GM06990 (cell line): ENCODE results near the gene BTK.

Experiments used
- DNase-seq: peaks from one replicate; pipeline ENCODE4 v3.0.0-alpha.2; 2011; ENCODE audit not compliant: insufficient read length; ENCODE audit errors: extremely low read depth
- H3K27me3 ChIP-seq: replicated peaks from 2 replicates; pipeline ENCODE4 v1.6.0; 2011; ENCODE audit warnings: low read length; ENCODE audit not compliant: control insufficient read depth, insufficient read depth
- H3K36me3 ChIP-seq: 2 replicates; pipeline ENCODE4 v1.5.1; 2011; ENCODE audit warnings: low read length; ENCODE audit not compliant: control insufficient read depth, insufficient read depth
- H3K4me3 ChIP-seq: replicated peaks from 2 replicates; pipeline ENCODE4 v1.5.1; 2011; ENCODE audit warnings: low read depth, mild to moderate bottlenecking, control low read depth, low read length
- CTCF ChIP-seq: IDR thresholded peaks from 2 replicates; pipeline ENCODE4 v1.5.1; 2011; ENCODE audit warnings: low read length, control low read depth, mild to moderate bottlenecking, inconsistent platforms; ENCODE audit not compliant: insufficient read depth, poor library complexity, severe bottlenecking

Gene BTK

GRCh38 chrX:101410461-101410860 lies 24.5 kb upstream of the BTK start:
- DNase-seq = no peak
- H3K27me3 ChIP-seq = no peaks in the 10 kb centered on the region
- no peaks in the 10 kb centered on the region for H3K36me3 ChIP-seq
- peak overlapping the region; percentile 68; the same call in 1 of the 2 replicates for H3K4me3 ChIP-seq
- TF ChIP-seq CTCF = no peak

DNA sequence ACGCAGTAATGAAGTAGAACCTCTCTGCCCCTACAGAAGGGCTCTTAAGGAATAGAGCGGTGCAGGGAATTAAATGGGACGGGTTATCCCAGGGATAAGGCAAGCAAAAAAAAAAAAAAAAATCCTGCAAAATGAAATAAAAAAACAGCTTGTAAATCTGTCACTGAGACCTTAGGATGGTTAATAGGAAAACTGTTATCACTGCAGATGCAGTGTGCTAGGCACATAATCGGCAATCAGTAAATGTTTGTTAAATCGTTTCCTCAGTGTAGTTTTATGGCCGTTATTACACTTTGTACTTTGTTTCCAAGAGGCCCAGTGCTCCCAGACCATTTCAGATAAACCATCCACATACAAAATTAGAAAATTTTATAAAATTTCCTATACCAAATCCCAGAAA lies 23.1 kb upstream of the BTK start:
- no peaks in the 10 kb centered on the region for H3K27me3 ChIP-seq

DNA sequence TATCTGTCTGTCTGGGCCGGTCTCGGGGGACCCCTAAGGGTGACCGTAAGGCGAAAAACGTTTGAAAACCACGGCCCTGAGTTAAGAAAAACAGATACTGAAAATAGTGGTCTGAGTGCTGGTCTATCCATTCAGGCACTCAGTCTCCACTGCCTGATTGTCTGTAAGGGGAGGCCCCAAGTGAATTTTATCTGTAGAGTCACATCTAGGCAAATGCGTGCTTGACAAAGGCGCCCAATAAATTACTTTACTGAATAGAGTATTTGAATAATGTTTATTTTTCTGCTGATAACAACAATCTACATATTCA lies 22.5 kb upstream of the BTK start:
- no peak for DNase-seq
- Histone ChIP-seq H3K27me3 (no peaks in the 10 kb centered on the region), H3K4me3 (peak overlapping the region; percentile 68), H3K36me3 (no peaks in the 10 kb centered on the region)
- no peak for TF ChIP-seq CTCF

More for the DNA sequence above, 23.1 kb upstream of the BTK start:
- TF ChIP-seq CTCF = no peak
- Histone ChIP-seq H3K4me3 (peak overlapping the region; percentile 68), H3K36me3 (no peaks in the 10 kb centered on the region)
- DNase-seq = no peak

DNA sequence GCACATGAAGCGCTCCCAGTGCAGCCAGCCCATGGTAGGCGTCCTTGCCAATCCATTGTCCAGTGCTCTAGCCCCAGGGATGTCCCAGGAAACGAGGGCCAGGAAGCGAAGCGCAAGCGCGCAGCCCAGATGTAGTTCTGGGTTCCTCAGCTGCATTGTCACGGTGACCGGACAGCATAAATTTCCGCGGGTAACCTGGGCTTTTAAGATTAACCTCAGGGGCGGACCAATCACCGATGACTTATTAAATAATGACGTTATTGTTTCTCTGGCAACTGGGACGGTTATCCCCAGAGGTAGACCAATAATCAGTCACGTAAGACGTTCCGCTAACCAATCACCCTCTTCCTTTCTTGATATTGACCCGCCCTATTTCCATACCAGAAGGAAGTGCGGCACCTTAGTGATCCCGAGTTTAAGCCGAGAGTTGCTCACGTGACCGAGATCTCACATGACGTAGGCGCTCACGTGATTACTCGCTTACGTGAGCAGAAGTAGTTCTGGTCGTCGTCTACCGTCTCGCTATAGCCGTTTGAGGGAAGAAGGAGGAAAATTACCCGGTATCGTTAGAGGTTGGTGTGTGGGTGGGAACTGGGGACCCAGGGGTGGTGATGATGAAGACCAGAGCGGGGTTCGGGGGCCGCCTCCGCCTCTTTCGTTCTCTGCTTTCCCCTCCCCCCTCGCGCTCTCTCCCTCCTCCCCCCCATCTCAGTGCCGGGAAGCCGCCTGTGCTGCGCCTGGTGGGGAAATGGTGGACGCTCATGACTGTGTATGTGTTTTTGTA lies 21.9 kb upstream of the BTK start, which contains the start of the genes GLA and HNRNPH2:
Gene GLA (minus strand): TSS at position 178 of the 784 bp plus-strand sequence. CDS start 22 bp downstream, at position 156.
Gene HNRNPH2 (plus strand): TSS at position 475 of the 784 bp plus-strand sequence. CDS start 3,767 bp downstream, outside the sequence.
- TF ChIP-seq CTCF = no peak
- no peaks in the 10 kb centered on the region for H3K27me3 ChIP-seq
- peak within 1 kb of the TSS; percentile 88 for H3K4me3 ChIP-seq
- no peaks in the 10 kb centered on the region for H3K36me3 ChIP-seq
- peak; percentile 90 for DNase-seq

- peak overlapping the region; percentile 88 for H3K4me3 ChIP-seq
- TF ChIP-seq CTCF = no peak
- no peaks in the 10 kb centered on the region for H3K36me3 ChIP-seq
- H3K27me3 ChIP-seq = no peaks in the 10 kb centered on the region
- DNase-seq = no peak
These were observed 21.3 kb upstream of the BTK start for GRCh38 chrX:101407167-101407747.
